Measurements from ENCODE around the gene ARHGAP26.

DNA sequence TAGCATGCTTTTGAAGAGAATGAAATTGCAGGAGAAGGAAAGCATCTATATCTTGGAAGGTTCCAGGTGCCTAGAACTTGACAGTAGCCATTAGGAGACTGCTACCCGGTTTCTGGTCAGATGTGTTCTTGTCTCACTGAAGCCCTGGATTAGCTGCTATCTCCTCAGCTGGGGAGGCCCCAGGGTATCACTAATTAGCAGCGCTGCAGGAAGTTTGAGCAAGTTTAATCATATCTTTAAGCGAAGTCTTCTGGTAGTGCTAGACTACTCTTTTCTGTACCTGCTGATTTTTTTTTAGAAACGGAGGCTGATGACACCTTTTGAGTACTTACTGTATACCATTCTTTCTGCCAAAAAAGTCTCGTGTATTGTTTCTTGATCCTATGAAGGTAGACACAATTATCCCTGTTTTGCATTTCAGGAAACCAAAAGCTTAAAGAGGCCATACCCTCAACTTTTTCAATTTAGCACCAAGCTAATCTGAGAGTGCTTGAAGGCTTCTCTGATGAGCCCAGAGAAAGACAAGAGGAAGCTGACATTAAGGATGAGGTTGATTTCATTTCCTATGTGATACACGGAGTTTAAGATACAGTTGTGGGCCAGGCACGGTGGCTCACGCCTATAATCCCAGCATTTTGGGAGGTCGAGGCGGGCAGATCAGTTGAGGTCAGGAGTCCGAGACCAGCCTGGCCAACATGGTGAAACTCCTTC, 201.3 kb downstream of the ARHGAP26 start:
- TF ChIP-seq CTCF (IDR thresholded peaks at IDR 0.05) = no peak
- no peak for TF ChIP-seq POLR2A (IDR thresholded peaks at IDR 0.05)
